HepG2 (cell line): Measurements from ENCODE around the gene TUBGCP6. TPM values are rescaled to one million over a fixed set of nuclear protein-coding genes. Genes with fewer than 3 reads are reported as not detected.

Experiments
- ADNP ChIP-seq: sonication (generic); formaldehyde crosslinking; IDR thresholded peaks from 2 replicates; pipeline ENCODE4 v1.4.0; 2020; ENCODE audit warnings: missing genetic modification reagents
- AGO2 ChIP-seq: fragments of 200-400 bp; formaldehyde crosslinking; optimal IDR thresholded peaks from 2 replicates; pipeline ENCODE3; 2017; ENCODE audit warnings: mild to moderate bottlenecking, low read depth, low read length, moderate library complexity
- CHCHD3 ChIP-seq: sonication (generic); formaldehyde crosslinking; IDR thresholded peaks from 2 replicates; pipeline ENCODE4 v1.8.0; 2022; ENCODE audit warnings: mild to moderate bottlenecking, missing genetic modification reagents, moderate library complexity
- DPF2 ChIP-seq: sonication (generic); formaldehyde crosslinking; IDR thresholded peaks from 2 replicates; pipeline ENCODE4 v1.4.0; 2020; ENCODE audit warnings: mild to moderate bottlenecking, low read depth, missing genetic modification reagents, borderline replicate concordance
- ELF4 ChIP-seq: sonication (generic); formaldehyde crosslinking; IDR thresholded peaks from 2 replicates; pipeline ENCODE4 v1.5.0; 2020; ENCODE audit warnings: missing genetic modification reagents, mild to moderate bottlenecking, moderate library complexity, borderline replicate concordance
- KLF11 ChIP-seq: IDR thresholded peaks from 2 replicates; pipeline ENCODE4 v1.6.1; 2016; ENCODE audit warnings: missing compliant biosample characterization
- KMT2B ChIP-seq: IDR thresholded peaks from 2 replicates; pipeline ENCODE4 v1.6.1; 2016; ENCODE audit warnings: missing genetic modification reagents, missing compliant biosample characterization
- MAFG ChIP-seq: sonication (generic); formaldehyde crosslinking; IDR thresholded peaks from 2 replicates; pipeline ENCODE4 v1.5.1; 2020; ENCODE audit warnings: mild to moderate bottlenecking, missing genetic modification reagents
- MED8 ChIP-seq: sonication (generic); formaldehyde crosslinking; IDR thresholded peaks from 2 replicates; pipeline ENCODE4 v1.8.1; 2023; ENCODE audit warnings: mild to moderate bottlenecking, missing genetic modification reagents; ENCODE audit not compliant: insufficient replicate concordance
- NFE2 ChIP-seq: sonication (generic); formaldehyde crosslinking; IDR thresholded peaks from 2 replicates; pipeline ENCODE4 v1.4.0; 2020; ENCODE audit warnings: missing genetic modification reagents
- PBX3 ChIP-seq: sonication (generic); formaldehyde crosslinking; IDR thresholded peaks from 2 replicates; pipeline ENCODE4 v1.8.1; 2023; ENCODE audit warnings: missing genetic modification reagents, inconsistent platforms, borderline replicate concordance
- POLR2A ChIP-seq, 2 experiments: IDR thresholded peaks; 2 replicates each; pipeline ENCODE4 v1.6.1; 2011; ENCODE audit warnings: low read depth in 2 of 2, low read length in 2 of 2, mild to moderate bottlenecking in 1 of 2, moderate library complexity in 1 of 2; ENCODE audit not compliant: insufficient read depth in 1 of 2
- POLR2G ChIP-seq: fragments of 200-400 bp; formaldehyde crosslinking; IDR thresholded peaks from 2 replicates; pipeline ENCODE4 v1.6.1; 2018; ENCODE audit warnings: mild to moderate bottlenecking, low read depth, low read length, moderate library complexity
- SALL1 ChIP-seq: sonication (generic); formaldehyde crosslinking; IDR thresholded peaks from 2 replicates; pipeline ENCODE4 v1.8.0; 2022; ENCODE audit warnings: mild to moderate bottlenecking, missing genetic modification reagents
- WIZ ChIP-seq: sonication (generic); formaldehyde crosslinking; IDR thresholded peaks from 2 replicates; pipeline ENCODE4 v1.5.1; 2020; ENCODE audit warnings: mild to moderate bottlenecking, missing genetic modification reagents
- ZBTB37 ChIP-seq: sonication (generic); formaldehyde crosslinking; IDR thresholded peaks from 2 replicates; pipeline ENCODE4 v1.4.0; 2020; ENCODE audit warnings: mild to moderate bottlenecking, missing genetic modification reagents
- ZBTB4 ChIP-seq: sonication (generic); formaldehyde crosslinking; IDR thresholded peaks from 2 replicates; pipeline ENCODE4 v1.4.0; 2020; ENCODE audit warnings: missing genetic modification reagents, mild to moderate bottlenecking, borderline replicate concordance
- ZNF329 ChIP-seq: sonication (generic); formaldehyde crosslinking; IDR thresholded peaks from 2 replicates; pipeline ENCODE4 v1.9.0; 2021; ENCODE audit warnings: low read depth, mild to moderate bottlenecking, missing genetic modification reagents
- ZNF841 ChIP-seq: sonication (generic); formaldehyde crosslinking; IDR thresholded peaks from 2 replicates; pipeline ENCODE4 v1.8.1; 2023; ENCODE audit warnings: missing genetic modification reagents, borderline replicate concordance
- polyA plus RNA-seq, 8 experiments: library from polyadenylated mRNA; depleted of rRNA in 3 of 8; stranded (reverse) in 7 of 8; unstranded in 1 of 8; fragments of >200 nt; fragmentation: Illumina TruSeq in 4 of 8; extraction: Trizol in 4 of 8; gene quantifications; 2 replicates each; pipeline versions ENCODE4 v1.2.1 to v1.2.3, GENCODE V29; 2011 to 2016; ENCODE audit warnings: low read depth in 4 of 8, missing spikeins in 1 of 8, mixed read lengths in 1 of 8; ENCODE audit not compliant: insufficient read depth in 1 of 8
- total RNA-seq, 5 experiments: library from RNA; depleted of rRNA; stranded (reverse); fragments of >200 nt; fragmentation: Illumina TruSeq; extraction: Trizol; gene quantifications; 2 replicates each; pipeline ENCODE4 v1.2.3, GENCODE V29; 2016; ENCODE audit warnings: low read depth in 1 of 5
- TF ChIP-seq, protein P1 (sequence below): sonication (generic); formaldehyde crosslinking; IDR thresholded peaks from 2 replicates; pipeline ENCODE4 v1.4.0; 2020; ENCODE audit warnings: missing genetic modification reagents
- TF ChIP-seq, protein P2 (sequence below): sonication (generic); formaldehyde crosslinking; IDR thresholded peaks from 2 replicates; pipeline ENCODE4 v1.4.0; 2020; ENCODE audit warnings: missing genetic modification reagents

TUBGCP6 gene
- total and polyA plus RNA-seq, 2 of the 13 experiments (the other 11 are each of a cell fraction or from before 2014, with no cell fraction given) = 14.6 to 15.7 TPM

GRCh38 chr22:50216684-50217520 is 27.9 kb downstream of the TUBGCP6 start (continued):
- TF ChIP-seq ADNP = no peak
- no peak for TF ChIP-seq DPF2 (CRISPR knock-in tag)
- TF ChIP-seq MAFG = no peak
- TF ChIP-seq POLR2G = peak; percentile 38
- no peak for TF ChIP-seq PBX3 (CRISPR knock-in tag)
- TF ChIP-seq ZNF329 = no peak
- no peak for TF ChIP-seq ZNF841 (CRISPR knock-in tag)
- no peak for TF ChIP-seq ZBTB37 (CRISPR knock-in tag)
- TF ChIP-seq ZBTB4 (CRISPR knock-in tag) = no peak
- TF ChIP-seq POLR2A (IDR thresholded peaks at IDR 0.05; ENCODE audit: insufficient read depth in 1 of 2, low read depth in 2 of 2, low read length in 2 of 2) = peak in 1 of 2 experiments; percentile 1; a peak in 1 of 4 replicates
- TF ChIP-seq, protein P1, sequence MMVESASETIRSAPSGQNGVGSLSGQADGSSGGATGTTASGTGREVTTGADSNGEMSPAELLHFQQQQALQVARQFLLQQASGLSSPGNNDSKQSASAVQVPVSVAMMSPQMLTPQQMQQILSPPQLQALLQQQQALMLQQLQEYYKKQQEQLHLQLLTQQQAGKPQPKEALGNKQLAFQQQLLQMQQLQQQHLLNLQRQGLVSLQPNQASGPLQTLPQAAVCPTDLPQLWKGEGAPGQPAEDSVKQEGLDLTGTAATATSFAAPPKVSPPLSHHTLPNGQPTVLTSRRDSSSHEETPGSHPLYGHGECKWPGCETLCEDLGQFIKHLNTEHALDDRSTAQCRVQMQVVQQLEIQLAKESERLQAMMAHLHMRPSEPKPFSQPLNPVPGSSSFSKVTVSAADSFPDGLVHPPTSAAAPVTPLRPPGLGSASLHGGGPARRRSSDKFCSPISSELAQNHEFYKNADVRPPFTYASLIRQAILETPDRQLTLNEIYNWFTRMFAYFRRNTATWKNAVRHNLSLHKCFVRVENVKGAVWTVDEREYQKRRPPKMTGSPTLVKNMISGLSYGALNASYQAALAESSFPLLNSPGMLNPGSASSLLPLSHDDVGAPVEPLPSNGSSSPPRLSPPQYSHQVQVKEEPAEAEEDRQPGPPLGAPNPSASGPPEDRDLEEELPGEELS (CRISPR knock-in tag) = no peak
- TF ChIP-seq KMT2B = no peak
- TF ChIP-seq MED8 (CRISPR knock-in tag) = peak; percentile 48
- TF ChIP-seq AGO2 = peak; percentile 92
- no peak for TF ChIP-seq ELF4 (CRISPR knock-in tag)
- TF ChIP-seq CHCHD3 = no peak
- TF ChIP-seq WIZ (CRISPR knock-in tag) = no peak
- TF ChIP-seq, protein P2, sequence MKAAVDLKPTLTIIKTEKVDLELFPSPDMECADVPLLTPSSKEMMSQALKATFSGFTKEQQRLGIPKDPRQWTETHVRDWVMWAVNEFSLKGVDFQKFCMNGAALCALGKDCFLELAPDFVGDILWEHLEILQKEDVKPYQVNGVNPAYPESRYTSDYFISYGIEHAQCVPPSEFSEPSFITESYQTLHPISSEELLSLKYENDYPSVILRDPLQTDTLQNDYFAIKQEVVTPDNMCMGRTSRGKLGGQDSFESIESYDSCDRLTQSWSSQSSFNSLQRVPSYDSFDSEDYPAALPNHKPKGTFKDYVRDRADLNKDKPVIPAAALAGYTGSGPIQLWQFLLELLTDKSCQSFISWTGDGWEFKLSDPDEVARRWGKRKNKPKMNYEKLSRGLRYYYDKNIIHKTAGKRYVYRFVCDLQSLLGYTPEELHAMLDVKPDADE (CRISPR knock-in tag) = no peak
- no peak for TF ChIP-seq KLF11 (CRISPR knock-in tag)
- no peak for TF ChIP-seq SALL1 (CRISPR knock-in tag)
- no peak for TF ChIP-seq NFE2 (CRISPR knock-in tag)
